ENCODE data around the gene COL9A3. TPM values are rescaled to one million over a fixed set of nuclear protein-coding genes. Genes with fewer than 3 reads are reported as not detected.

COL9A3 gene
- polyA plus RNA-seq, 1 donor from 2014 or later: 3.1 TPM

DNA sequence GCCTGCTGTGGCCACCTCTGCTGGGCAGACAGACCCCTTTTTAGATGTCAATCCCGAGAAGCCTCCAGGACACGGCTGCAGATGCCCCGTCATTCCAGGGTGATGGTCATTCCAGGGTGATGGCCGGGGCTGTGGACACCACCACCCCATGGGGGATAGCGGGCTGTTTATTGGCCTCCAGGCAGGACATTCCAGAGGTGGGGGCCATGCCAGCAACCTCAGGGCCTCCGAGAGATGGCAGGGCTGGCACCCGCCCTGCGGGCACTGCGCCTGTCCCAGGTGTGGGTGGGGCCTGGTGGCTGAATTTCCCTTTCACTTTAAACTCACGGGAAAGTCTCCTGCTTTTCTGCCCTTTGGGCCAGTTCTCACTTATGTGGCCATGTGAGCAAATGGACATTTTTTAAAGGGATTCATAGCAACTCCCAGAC, 14.5 kb downstream of the COL9A3 start:
- H4K20me1 ChIP-seq (ENCODE audit: insufficient read depth): no peaks in the 10 kb centered on the region
- H3K4me2 ChIP-seq (ENCODE audit: low read length): no peak overlapping the region
- no peak for TF ChIP-seq RAD21 (conservative IDR thresholded peaks at IDR 0.05)
- TF ChIP-seq, protein P1, sequence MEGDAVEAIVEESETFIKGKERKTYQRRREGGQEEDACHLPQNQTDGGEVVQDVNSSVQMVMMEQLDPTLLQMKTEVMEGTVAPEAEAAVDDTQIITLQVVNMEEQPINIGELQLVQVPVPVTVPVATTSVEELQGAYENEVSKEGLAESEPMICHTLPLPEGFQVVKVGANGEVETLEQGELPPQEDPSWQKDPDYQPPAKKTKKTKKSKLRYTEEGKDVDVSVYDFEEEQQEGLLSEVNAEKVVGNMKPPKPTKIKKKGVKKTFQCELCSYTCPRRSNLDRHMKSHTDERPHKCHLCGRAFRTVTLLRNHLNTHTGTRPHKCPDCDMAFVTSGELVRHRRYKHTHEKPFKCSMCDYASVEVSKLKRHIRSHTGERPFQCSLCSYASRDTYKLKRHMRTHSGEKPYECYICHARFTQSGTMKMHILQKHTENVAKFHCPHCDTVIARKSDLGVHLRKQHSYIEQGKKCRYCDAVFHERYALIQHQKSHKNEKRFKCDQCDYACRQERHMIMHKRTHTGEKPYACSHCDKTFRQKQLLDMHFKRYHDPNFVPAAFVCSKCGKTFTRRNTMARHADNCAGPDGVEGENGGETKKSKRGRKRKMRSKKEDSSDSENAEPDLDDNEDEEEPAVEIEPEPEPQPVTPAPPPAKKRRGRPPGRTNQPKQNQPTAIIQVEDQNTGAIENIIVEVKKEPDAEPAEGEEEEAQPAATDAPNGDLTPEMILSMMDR (IDR thresholded peaks at IDR 0.05; ENCODE audit: poor library complexity, severe bottlenecking): no peak
- TF ChIP-seq EP300 (conservative IDR thresholded peaks at IDR 0.05; ENCODE audit: poor library complexity, severe bottlenecking): no peak
- H3K9me3 ChIP-seq (ENCODE audit: low read length): no peaks in the 10 kb centered on the region
- H3K79me2 ChIP-seq (replicated peaks; ENCODE audit: insufficient read depth, low read length): no peaks in the 10 kb centered on the region
- no peak overlapping the region for H3K9ac ChIP-seq (ENCODE audit: low read length)
- no peak overlapping the region for H3K27ac ChIP-seq (ENCODE audit: low read length)
- no peaks in the 10 kb centered on the region for H3K36me3 ChIP-seq (ENCODE audit: insufficient read depth, low read length)
- no peaks in the 10 kb centered on the region for H3K27me3 ChIP-seq (ENCODE audit: insufficient read depth, low read depth, low read length)
- H3K4me3 ChIP-seq (ENCODE audit: low read length): no peak overlapping the region
- H2AFZ ChIP-seq (ENCODE audit: low read depth, low read length): no peak overlapping the region
- no peaks in the 10 kb centered on the region for H3F3A ChIP-seq (ENCODE audit: insufficient read depth, low read length, poor library complexity, severe bottlenecking)
- H3K9me2 ChIP-seq (ENCODE audit: insufficient read depth, low read length): no peaks in the 10 kb centered on the region

GRCh38 chr20:62831854-62832211, 15.0 kb downstream of the COL9A3 start:
- no peak overlapping the region for H3K4me3 ChIP-seq (ENCODE audit: low read length)
- no peak overlapping the region for H3K4me2 ChIP-seq (ENCODE audit: low read length)
- H3K27me3 ChIP-seq (ENCODE audit: insufficient read depth, low read depth, low read length): no peaks in the 10 kb centered on the region
- no peak overlapping the region for H3K27ac ChIP-seq (ENCODE audit: low read length)
- H4K20me1 ChIP-seq (ENCODE audit: insufficient read depth): no peaks in the 10 kb centered on the region
- no peak overlapping the region for H2AFZ ChIP-seq (ENCODE audit: low read depth, low read length)
- no peaks in the 10 kb centered on the region for H3K9me3 ChIP-seq (ENCODE audit: low read length)
- no peak for TF ChIP-seq EZH2 (IDR thresholded peaks at IDR 0.05; ENCODE audit: borderline replicate concordance, insufficient read depth, low read length, poor library complexity, severe bottlenecking)
- no peak for TF ChIP-seq EP300 (conservative IDR thresholded peaks at IDR 0.05; ENCODE audit: poor library complexity, severe bottlenecking)
- TF ChIP-seq SMC3 (conservative IDR thresholded peaks at IDR 0.05; ENCODE audit: poor library complexity): no peak
- H3K9ac ChIP-seq (ENCODE audit: low read length): no peak overlapping the region
- no peaks in the 10 kb centered on the region for H3F3A ChIP-seq (ENCODE audit: insufficient read depth, low read length, poor library complexity, severe bottlenecking)
- no peaks in the 10 kb centered on the region for H3K79me2 ChIP-seq (replicated peaks; ENCODE audit: insufficient read depth, low read length)
- no peaks in the 10 kb centered on the region for H3K36me3 ChIP-seq (ENCODE audit: insufficient read depth, low read length)
- no peaks in the 10 kb centered on the region for H3K9me2 ChIP-seq (ENCODE audit: insufficient read depth, low read length)

GRCh38 chr20:62832212-62832922, 15.5 kb downstream of the COL9A3 start:
- H3K4me3 ChIP-seq (ENCODE audit: low read length): no peak overlapping the region
- H3K27ac ChIP-seq (ENCODE audit: low read length): no peak overlapping the region
- H3K9ac ChIP-seq (ENCODE audit: low read length): no peak overlapping the region
- no peaks in the 10 kb centered on the region for H4K20me1 ChIP-seq (ENCODE audit: insufficient read depth)
- TF ChIP-seq POLR2AphosphoS5 (IDR thresholded peaks at IDR 0.05) (no peak), MXI1 (conservative IDR thresholded peaks at IDR 0.05; ENCODE audit: poor library complexity, severe bottlenecking) (no peak), SMC3 (conservative IDR thresholded peaks at IDR 0.05; ENCODE audit: poor library complexity) (no peak), EZH2 (IDR thresholded peaks at IDR 0.05; ENCODE audit: borderline replicate concordance, insufficient read depth, low read length, poor library complexity, severe bottlenecking) (no peak), RAD21 (conservative IDR thresholded peaks at IDR 0.05) (no peak), EP300 (conservative IDR thresholded peaks at IDR 0.05; ENCODE audit: poor library complexity, severe bottlenecking) (no peak), TAF1 (IDR thresholded peaks at IDR 0.05; ENCODE audit: low read depth) (no peak), REST (IDR thresholded peaks at IDR 0.05; ENCODE audit: borderline replicate concordance) (no peak)
- TF ChIP-seq, protein P1 (IDR thresholded peaks at IDR 0.05; ENCODE audit: poor library complexity, severe bottlenecking): no peak
- no peaks in the 10 kb centered on the region for H3K9me3 ChIP-seq (ENCODE audit: low read length)
- H3K36me3 ChIP-seq (ENCODE audit: insufficient read depth, low read length): no peaks in the 10 kb centered on the region
- H2AFZ ChIP-seq (ENCODE audit: low read depth, low read length): no peak overlapping the region
- H3K9me2 ChIP-seq (ENCODE audit: insufficient read depth, low read length): no peaks in the 10 kb centered on the region
- no peak overlapping the region for H3K4me2 ChIP-seq (ENCODE audit: low read length)
- H3F3A ChIP-seq (ENCODE audit: insufficient read depth, low read length, poor library complexity, severe bottlenecking): no peaks in the 10 kb centered on the region
- no peaks in the 10 kb centered on the region for H3K79me2 ChIP-seq (replicated peaks; ENCODE audit: insufficient read depth, low read length)
- H3K27me3 ChIP-seq (ENCODE audit: insufficient read depth, low read depth, low read length): no peaks in the 10 kb centered on the region

Measured in neural cell (in vitro differentiated cells).